ACHN (cell line): ENCODE data around the gene VWC2.

Experiments used
- DNase-seq: peaks from one replicate; pipeline ENCODE4 v3.0.0-alpha.2; 2015
- in situ Hi-C: cut with HindIII; loops from 2 replicates; pipeline ENCODE4 v1.10.0; 2017; ENCODE audit warnings: low sequenced_read_pairs, low pct_ligation_motif_present, low pct_unique_long_range_greater_than_20kb

The VWC2 gene

GRCh38 chr7:49778731-49779270, 5.4 kb downstream of the VWC2 start:
- DNase-seq, result no peak
- in situ Hi-C loops, result no loop called here

DNA sequence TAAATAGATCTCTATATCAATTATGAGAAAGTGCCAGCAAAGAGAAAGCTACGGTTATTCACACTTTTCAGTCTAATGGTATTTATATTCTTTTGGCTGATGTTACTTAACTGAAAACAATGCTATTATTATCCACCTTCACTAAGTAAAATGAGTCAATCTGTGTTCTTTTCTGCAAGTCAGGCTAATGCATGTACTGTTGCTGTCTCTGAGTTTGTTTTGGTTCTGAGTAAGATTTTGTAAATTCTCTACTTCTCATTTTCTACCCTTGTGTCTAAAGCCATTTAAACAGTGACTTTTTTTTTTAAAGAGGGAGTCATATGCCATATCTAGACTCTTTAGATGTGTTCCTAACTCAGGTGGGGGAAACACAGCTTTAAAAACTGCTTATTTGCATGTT, 7.5 kb downstream of the VWC2 start:
- DNase-seq, result no peak
- in situ Hi-C loops, result no loop called here

DNA sequence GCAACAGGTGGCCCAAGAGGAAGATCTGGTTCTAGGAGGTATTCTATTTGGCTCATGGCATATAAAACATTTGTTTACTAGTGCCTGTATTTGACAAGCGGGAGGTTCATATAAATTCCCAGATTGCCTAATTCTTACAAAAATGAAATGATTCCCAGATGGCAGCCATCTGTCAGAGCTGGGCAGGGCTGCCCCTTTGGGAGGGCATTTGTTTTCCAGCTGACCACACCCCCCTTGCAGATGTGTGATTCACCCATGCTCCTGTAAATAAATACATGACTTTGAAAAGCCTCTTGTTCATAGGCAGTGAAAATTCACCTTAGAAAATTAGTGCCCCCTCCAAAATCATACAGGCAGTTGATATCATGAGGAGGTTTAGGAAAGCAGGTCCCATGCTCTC, 8.6 kb downstream of the VWC2 start:
- in situ Hi-C loops, result no loop called here
- DNase-seq, result no peak

GRCh38 chr7:49783446-49783845, 10.0 kb downstream of the VWC2 start:
- no peak for DNase-seq
- in situ Hi-C loops, result no loop called here

DNA sequence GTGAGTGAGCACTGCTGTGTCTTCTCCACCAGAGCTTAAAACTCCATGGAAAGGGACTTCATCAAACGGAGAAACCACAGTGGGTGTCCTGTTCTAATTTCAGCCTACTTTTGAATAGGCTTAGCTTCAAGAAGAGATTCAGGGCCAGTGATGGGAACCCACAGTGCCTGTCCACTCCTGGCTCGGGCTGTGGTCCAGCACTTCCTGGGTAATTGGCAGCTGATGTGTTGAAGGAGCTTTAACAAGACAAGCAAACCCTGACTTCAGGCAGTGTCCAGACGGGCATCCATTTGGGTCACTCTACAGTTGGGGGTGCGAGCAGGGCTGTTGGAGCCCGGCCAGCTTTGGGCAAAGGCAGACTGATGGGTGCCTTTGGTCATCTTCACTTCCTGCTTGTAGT, 14.5 kb downstream of the VWC2 start:
- in situ Hi-C loops, result no loop called here

DNA sequence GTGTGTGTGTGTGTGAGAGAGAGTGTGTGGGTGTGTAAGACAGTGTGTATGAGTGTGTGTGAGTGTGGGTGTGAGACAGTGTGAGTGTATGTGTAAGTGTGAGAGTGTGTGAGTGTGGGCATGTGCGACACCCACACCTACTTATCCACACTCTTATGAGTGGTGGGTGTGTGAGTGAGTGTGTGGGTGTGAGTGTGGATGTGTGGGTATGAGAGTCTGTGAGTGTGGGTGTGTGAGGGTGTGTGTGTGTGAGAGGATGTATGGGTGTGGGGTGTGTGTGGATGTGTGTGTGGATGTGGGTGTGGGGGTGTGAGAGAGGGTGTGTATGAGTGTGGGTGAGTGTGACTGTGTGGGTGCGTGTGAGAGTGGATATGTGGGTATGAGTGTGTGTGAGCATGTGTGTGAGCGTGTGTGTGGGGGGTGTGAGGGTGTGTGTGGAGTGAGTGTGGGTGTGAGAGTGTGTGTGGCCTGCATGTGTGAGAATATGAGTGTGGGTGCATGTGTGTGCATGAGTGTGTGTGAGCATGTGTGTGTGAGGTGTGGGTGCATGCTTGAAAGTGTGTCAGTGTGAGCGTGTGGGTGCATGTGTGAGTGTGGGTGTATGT, 15.1 kb downstream of the VWC2 start:
- in situ Hi-C loops, result no loop called here

More for the DNA sequence above, 14.5 kb downstream of the VWC2 start:
- no peak for DNase-seq

GRCh38 chr7:49789736-49790135, 16.3 kb downstream of the VWC2 start:
- no peak for DNase-seq
- in situ Hi-C loops, result no loop called here

More for the DNA sequence above, 15.1 kb downstream of the VWC2 start:
- no peak for DNase-seq

GRCh38 chr7:49790209-49790608, 16.8 kb downstream of the VWC2 start:
- DNase-seq, result no peak
- in situ Hi-C loops, result no loop called here

DNA sequence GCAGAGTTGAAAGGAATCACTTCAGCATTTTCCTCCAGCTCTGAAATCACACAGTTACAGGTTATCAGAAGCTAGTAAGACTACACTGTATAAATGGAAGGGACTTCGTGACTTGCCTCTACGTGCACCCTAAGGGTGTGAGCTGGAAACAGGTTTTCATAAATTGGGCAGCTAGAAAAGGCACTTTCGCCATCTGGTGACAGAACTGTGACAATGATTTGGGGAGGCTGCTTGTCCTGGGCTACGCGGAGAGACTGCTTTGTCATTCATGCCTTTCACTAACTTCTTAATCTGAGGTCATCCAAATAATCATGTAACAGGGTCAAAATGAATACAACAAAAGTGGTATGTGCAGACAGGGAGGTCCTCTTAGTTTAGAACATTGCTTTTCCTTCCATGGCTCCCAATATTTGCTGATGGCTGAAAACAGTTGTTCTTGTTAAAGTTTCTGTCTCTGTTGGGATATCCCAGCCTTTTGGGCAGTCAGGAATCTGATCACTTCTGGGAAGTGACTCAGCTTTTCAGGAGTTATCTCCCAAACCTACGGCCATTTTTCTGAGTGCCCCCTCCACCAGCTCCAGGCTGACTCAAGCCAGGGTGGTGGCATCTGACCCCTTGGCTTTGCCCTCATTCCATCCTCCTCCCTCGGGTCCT, 17.8 kb downstream of the VWC2 start:
- DNase-seq, result peak; percentile 44
- in situ Hi-C loops, result no loop called here

GRCh38 chr7:49797987-49798660, 24.7 kb downstream of the VWC2 start:
- DNase-seq, result no peak
- in situ Hi-C loops, result no loop called here

DNA sequence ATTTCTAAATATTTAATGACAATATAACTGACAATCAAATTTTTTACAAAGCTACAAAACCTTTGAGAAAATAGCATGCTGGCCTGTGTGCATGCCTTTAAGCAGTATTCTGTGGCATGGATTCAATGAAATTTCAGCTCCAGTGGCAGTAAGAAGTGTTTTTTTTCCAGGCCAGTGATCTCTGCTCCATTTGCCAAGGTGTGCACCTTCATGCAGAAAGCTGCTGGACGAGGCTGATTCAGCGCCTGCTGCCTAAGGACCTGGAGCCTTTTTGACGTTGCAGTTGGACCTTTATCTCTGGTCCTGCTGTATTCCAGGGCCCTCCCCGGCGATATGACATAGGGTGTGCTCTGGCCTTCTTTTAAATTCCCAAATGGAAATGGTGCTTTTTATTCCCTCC, 26.6 kb downstream of the VWC2 start:
- in situ Hi-C loops, result no loop called here
- no peak for DNase-seq

DNA sequence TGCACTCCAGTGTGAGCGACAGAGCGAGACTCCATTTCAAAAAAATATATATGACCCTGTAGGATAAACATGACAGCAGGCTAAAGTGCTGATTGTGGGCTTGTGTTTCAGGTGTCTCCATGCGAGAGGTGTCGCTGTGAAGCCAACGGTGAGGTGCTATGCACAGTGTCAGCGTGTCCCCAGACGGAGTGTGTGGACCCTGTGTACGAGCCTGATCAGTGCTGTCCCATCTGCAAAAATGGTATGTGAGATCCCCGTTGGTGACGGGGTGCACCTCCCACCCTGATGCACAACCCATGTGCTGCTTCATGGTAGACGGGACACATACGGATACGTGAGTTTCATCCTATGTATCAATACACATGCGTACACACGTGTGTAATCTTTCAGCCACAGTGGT, 29.2 kb downstream of the VWC2 start:
- no peak for DNase-seq
- in situ Hi-C loops, result no loop called here

GRCh38 chr7:49803812-49804211, 30.4 kb downstream of the VWC2 start:
- in situ Hi-C loops, result no loop called here
- no peak for DNase-seq

- no peak for DNase-seq
- in situ Hi-C loops, result no loop called here
These were observed 32.1 kb downstream of the VWC2 start for GRCh38 chr7:49805371-49806007.

- in situ Hi-C loops, result no loop called here
These were observed 39.1 kb downstream of the VWC2 start for GRCh38 chr7:49812534-49812933.

GRCh38 chr7:49817279-49817678, 43.8 kb downstream of the VWC2 start:
- DNase-seq, result no peak
- in situ Hi-C loops, result no loop called here

More at GRCh38 chr7:49812534-49812933, 39.1 kb downstream of the VWC2 start:
- no peak for DNase-seq

DNA sequence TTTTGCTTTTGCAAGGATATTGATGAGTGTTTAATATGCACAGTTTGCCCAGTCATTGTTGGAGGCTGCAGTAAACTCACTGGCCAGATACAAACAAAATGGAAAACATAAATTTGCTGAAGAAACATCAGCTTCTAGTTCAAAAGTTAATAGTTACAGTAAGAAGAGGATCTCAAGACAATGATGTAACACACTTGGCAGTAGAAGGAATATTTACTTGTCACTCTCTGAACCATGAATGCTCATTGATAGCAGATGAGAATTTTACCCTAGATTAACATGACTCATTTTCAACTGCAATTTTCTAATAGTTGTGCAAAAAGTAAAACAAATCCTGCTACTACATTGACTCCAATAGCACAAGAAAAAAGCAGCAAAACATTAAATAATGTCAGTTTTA, 47.7 kb downstream of the VWC2 start:
- in situ Hi-C loops, result no loop called here
- DNase-seq, result no peak

- DNase-seq, result no peak
- in situ Hi-C loops, result no loop called here
These were observed 49.4 kb downstream of the VWC2 start for GRCh38 chr7:49822856-49823255.

- in situ Hi-C loops, result no loop called here
- DNase-seq, result no peak
These were observed 50.1 kb downstream of the VWC2 start for GRCh38 chr7:49823566-49823965.
